Measurements from ENCODE around the gene ZNF275.

GRCh38 chrX:153321381-153322124 is 12.4 kb upstream of the ZNF275 start, which contains the start of gene PNMA6F:
- no peak for TF ChIP-seq CTCF (IDR thresholded peaks at IDR 0.05; ENCODE audit: control extremely low read depth in 1 of 3, insufficient read depth in 1 of 3, low read depth in 1 of 3, low read length in 3 of 3)
- no peak for TF ChIP-seq ATF3 (IDR thresholded peaks at IDR 0.05; ENCODE audit: insufficient read depth, low read depth, low read length)
- no peak for TF ChIP-seq POLR2A (IDR thresholded peaks at IDR 0.05; ENCODE audit: control extremely low read depth in 1 of 2, low read depth in 2 of 2, low read length in 2 of 2)
- no peak for TF ChIP-seq CEBPB (IDR thresholded peaks at IDR 0.05; ENCODE audit: low read depth, low read length)
- TF ChIP-seq SIN3A (conservative IDR thresholded peaks at IDR 0.05 in 1 of 2, IDR thresholded peaks at IDR 0.05 in 1 of 2; ENCODE audit: low read depth in 1 of 2, low read length in 2 of 2): no peak

Measured in H1 (cell line).